DMS114 treated with DMSO at 0.1 percent for 48 hours (cell line): ENCODE data around the gene SLC4A2.

Experiments used
- DNase-seq: peaks from one replicate; lab custom pipeline; 2025; ENCODE audit not compliant: unreplicated experiment; lab: John Stamatoyannopoulos, UW

Gene SLC4A2

GRCh38 chr7:151091431-151091830 lies 32.0 kb downstream of the SLC4A2 start:
- no peak for DNase-seq

- DNase-seq = no peak
These were observed 32.6 kb downstream of the SLC4A2 start for GRCh38 chr7:151091988-151092387.

GRCh38 chr7:151093748-151094147 lies 34.4 kb downstream of the SLC4A2 start:
- no peak for DNase-seq

- DNase-seq = no peak
These were observed 35.3 kb downstream of the SLC4A2 start for GRCh38 chr7:151094675-151095074.

GRCh38 chr7:151095123-151095797 lies 35.9 kb downstream of the SLC4A2 start:
- no peak for DNase-seq

GRCh38 chr7:151095828-151096475 lies 36.6 kb downstream of the SLC4A2 start:
- no peak for DNase-seq

GRCh38 chr7:151099486-151100211 lies 40.3 kb downstream of the SLC4A2 start:
- no peak for DNase-seq

- DNase-seq = no peak
These were observed 41.5 kb downstream of the SLC4A2 start for GRCh38 chr7:151100921-151101320.

GRCh38 chr7:151101621-151102396 lies 42.4 kb downstream of the SLC4A2 start:
- DNase-seq = no peak

- DNase-seq = no peak
These were observed 43.6 kb downstream of the SLC4A2 start for GRCh38 chr7:151102991-151103390.

- no peak for DNase-seq
These were observed 44.6 kb downstream of the SLC4A2 start for GRCh38 chr7:151103973-151104372.

- DNase-seq = no peak
These were observed 45.2 kb downstream of the SLC4A2 start for GRCh38 chr7:151104411-151105235.

GRCh38 chr7:151107882-151108281 lies 48.5 kb downstream of the SLC4A2 start:
- no peak for DNase-seq

- no peak for DNase-seq
These were observed 50.0 kb downstream of the SLC4A2 start for GRCh38 chr7:151109094-151110048.

- DNase-seq = no peak
These were observed 51.0 kb downstream of the SLC4A2 start for GRCh38 chr7:151110236-151110940.

GRCh38 chr7:151110941-151111645 lies 51.7 kb downstream of the SLC4A2 start:
- DNase-seq = peak; percentile 17

GRCh38 chr7:151113344-151114150 lies 54.2 kb downstream of the SLC4A2 start:
- no peak for DNase-seq
